ENCODE results near the gene MAD1L1. TPM values are rescaled to one million over a fixed set of nuclear protein-coding genes. Genes with fewer than 3 reads are reported as not detected.

The MAD1L1 gene
- total and polyA plus RNA-seq, 5 donors from 2014 or later: 225 to 380 (median 300) TPM

DNA sequence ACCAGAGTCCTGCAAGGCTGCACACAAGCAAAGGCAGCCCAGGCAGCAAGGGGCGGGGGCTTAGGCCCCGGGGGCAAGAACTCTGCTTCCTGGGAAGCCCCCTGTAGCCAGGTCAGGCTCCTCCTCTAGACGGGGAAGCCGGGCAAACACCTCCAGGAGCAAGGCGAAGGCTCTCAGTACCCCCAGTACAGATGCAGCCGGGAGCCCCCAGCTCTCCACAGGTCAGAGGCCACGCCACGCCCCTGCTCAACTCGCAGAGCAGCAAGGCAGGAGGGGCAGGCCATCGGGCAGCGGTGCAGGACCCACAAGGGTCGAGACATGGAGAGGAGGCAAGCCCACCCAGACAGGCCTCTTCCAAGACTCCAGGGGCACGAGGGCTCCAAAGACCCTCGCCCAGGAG is 108.8 kb downstream of the MAD1L1 start:
- peaks cover 9% of the 10 kb centered on the region for H3K36me3 Mint-ChIP-seq
- H3K4me1 Mint-ChIP-seq: peaks cover 6 to 19% (median 11%) of the 10 kb centered on the region in 4 donors
- no peaks in the 10 kb centered on the region for H3K27me3 Mint-ChIP-seq
- no peak overlapping the region for H3K27ac Mint-ChIP-seq
- DNase-seq: no peak
- peaks cover 19% of the 10 kb centered on the region for H3K4me1 ChIP-seq (ENCODE audit: control insufficient read depth, insufficient read depth, low read length, poor library complexity, severe bottlenecking)
- H3K36me3 ChIP-seq (ENCODE audit: control insufficient read depth, insufficient read depth, low read length): no peaks in the 10 kb centered on the region
- ATAC-seq (ENCODE audit: low read depth in 2 of 2): no peak
- no peak overlapping the region for H3K27ac ChIP-seq (ENCODE audit: insufficient read depth, low read length, poor library complexity, severe bottlenecking)
- no peak overlapping the region for H3K4me3 Mint-ChIP-seq
- no peaks in the 10 kb centered on the region for H3K9me3 Mint-ChIP-seq
- no peaks in the 10 kb centered on the region for H3K9me3 ChIP-seq (ENCODE audit: control insufficient read depth in 2 of 2, low read length in 2 of 2)
- no peaks in the 10 kb centered on the region for H3K27me3 ChIP-seq (ENCODE audit: control insufficient read depth, insufficient read depth, low read length)
- no peak overlapping the region for H3K4me3 ChIP-seq (ENCODE audit: low read depth, low read length)

DNA sequence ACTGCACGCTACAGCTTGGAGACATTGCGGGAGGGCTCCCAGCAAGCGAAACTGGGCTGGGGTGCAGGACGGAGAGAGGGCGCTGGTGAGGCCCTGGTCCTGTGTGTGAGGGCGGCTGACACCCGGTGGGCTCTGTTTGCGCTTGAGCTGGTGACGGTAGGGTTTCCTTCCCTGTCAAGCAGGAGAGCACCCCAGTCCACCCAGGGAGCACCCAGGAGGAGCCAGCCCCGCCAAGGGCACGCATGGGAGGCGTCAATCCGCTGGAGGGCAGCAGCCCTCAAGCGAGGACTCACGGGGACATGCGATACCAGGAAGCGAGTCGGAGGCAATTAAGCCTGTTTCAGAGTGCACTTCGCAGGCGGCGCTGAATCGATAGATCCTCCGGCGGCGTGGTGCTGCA is 109.4 kb downstream of the MAD1L1 start:
- H3K4me3 Mint-ChIP-seq: peak overlapping the region in 1 of 4 donors; percentile 27
- no peak overlapping the region for H3K27ac Mint-ChIP-seq

DNA sequence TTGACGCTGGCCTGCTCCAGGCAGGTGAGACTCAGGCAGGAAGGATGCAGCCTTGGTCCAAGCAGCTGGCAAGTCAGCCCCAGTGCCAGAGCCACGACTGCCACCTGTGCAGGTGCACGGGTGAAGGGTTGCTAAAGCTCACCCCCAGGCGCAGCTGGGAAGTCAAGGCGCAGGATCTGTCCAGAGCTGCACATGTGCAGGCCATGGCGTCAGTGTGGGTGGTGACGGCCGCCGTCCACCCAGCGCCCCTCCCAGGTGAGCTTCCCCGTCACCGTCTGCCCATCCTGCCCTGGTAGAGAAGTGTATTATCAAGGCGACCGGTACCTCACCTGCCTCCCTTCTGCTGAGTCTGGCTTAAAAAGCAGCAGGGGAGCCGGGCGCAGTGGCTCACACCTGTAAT is 110.1 kb downstream of the MAD1L1 start:
- H3K4me1 Mint-ChIP-seq: peaks cover 6 to 20% (median 15%) of the 10 kb centered on the region in 4 donors
- H3K27ac Mint-ChIP-seq: no peak overlapping the region
- peaks cover 19% of the 10 kb centered on the region for H3K4me1 ChIP-seq (ENCODE audit: control insufficient read depth, insufficient read depth, low read length, poor library complexity, severe bottlenecking)

More for the DNA sequence above, 109.4 kb downstream of the MAD1L1 start:
- peaks cover 19% of the 10 kb centered on the region for H3K4me1 ChIP-seq (ENCODE audit: control insufficient read depth, insufficient read depth, low read length, poor library complexity, severe bottlenecking)
- no peaks in the 10 kb centered on the region for H3K27me3 Mint-ChIP-seq
- H3K36me3 Mint-ChIP-seq: peaks cover 9% of the 10 kb centered on the region
- peaks cover 6 to 19% (median 11%) of the 10 kb centered on the region in 4 donors for H3K4me1 Mint-ChIP-seq
- H3K36me3 ChIP-seq (ENCODE audit: control insufficient read depth, insufficient read depth, low read length): no peaks in the 10 kb centered on the region
- ATAC-seq (ENCODE audit: low read depth in 2 of 2): no peak
- no peaks in the 10 kb centered on the region for H3K27me3 ChIP-seq (ENCODE audit: control insufficient read depth, insufficient read depth, low read length)
- H3K9me3 ChIP-seq (ENCODE audit: control insufficient read depth in 2 of 2, low read length in 2 of 2): no peaks in the 10 kb centered on the region
- no peak overlapping the region for H3K27ac ChIP-seq (ENCODE audit: insufficient read depth, low read length, poor library complexity, severe bottlenecking)
- H3K4me3 ChIP-seq (ENCODE audit: low read depth, low read length): no peak overlapping the region
- no peaks in the 10 kb centered on the region for H3K9me3 Mint-ChIP-seq
- DNase-seq: no peak

DNA sequence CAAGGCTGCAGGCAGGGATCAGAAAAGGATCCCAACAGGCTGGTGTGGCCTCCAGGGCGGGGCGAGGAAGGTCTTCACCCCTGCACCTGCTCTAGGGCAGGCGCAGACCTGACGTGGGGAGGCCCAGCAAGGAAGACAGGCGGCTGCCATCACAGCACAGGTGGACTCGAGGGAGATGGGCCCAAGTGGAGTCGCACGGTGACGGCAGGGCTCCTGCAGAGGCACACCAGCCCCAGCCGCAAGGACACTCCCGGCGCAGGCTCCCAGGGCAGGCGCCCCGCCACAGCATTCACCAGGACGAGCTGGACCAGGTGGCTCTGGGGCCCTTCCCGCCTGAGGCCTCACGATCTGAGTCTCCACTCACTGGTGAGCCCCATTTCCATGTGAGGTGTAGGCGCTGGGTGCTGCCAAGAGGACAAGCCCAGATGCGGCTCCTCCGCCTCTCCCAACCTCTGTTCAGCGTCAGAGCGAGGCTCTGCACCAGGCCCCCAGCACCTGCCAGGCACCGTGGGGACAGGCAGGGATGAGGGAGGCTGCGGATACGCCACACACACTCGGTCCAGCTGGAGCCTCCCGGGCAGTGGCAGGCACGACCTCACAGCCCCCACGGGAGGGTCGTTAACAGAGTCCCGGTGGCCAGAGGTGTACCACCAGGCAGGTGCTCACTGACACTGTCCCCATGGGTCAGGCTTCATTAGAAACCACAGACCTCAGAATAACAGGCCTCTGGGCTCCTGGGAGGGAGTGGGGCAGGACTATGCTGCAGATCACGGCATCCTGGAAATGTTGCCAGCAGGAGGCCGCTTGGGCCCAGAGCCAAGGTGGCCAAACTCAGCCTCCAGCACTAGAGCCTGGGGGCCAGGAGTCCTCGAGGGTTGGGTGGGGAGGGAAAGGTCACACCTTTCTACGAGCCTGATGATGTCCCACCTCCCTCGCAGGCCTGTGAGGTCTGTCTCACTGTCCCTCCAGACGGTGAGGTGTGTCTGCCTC is 111.6 kb downstream of the MAD1L1 start:
- H3K36me3 Mint-ChIP-seq: peaks cover 5% of the 10 kb centered on the region
- no peak for DNase-seq
- H3K9me3 Mint-ChIP-seq: no peaks in the 10 kb centered on the region
- no peaks in the 10 kb centered on the region for H3K36me3 ChIP-seq (ENCODE audit: control insufficient read depth, insufficient read depth, low read length)
- H3K27ac Mint-ChIP-seq: peak overlapping the region; percentile 91 to 97 (median 92)
- no peak for ATAC-seq (ENCODE audit: low read depth in 2 of 2)
- H3K27me3 ChIP-seq (ENCODE audit: control insufficient read depth, insufficient read depth, low read length): no peaks in the 10 kb centered on the region
- no peaks in the 10 kb centered on the region for H3K9me3 ChIP-seq (ENCODE audit: control insufficient read depth in 2 of 2, low read length in 2 of 2)
- peak overlapping the region; percentile 10 for H3K27ac ChIP-seq (ENCODE audit: insufficient read depth, low read length, poor library complexity, severe bottlenecking)
- peaks cover 19% of the 10 kb centered on the region for H3K4me1 ChIP-seq (ENCODE audit: control insufficient read depth, insufficient read depth, low read length, poor library complexity, severe bottlenecking)
- H3K4me1 Mint-ChIP-seq: peaks cover 6 to 24% (median 17%) of the 10 kb centered on the region in 4 donors
- no peak overlapping the region for H3K4me3 Mint-ChIP-seq
- no peaks in the 10 kb centered on the region for H3K27me3 Mint-ChIP-seq
- H3K4me3 ChIP-seq (ENCODE audit: low read depth, low read length): no peak overlapping the region

More for the DNA sequence above, 110.1 kb downstream of the MAD1L1 start:
- Histone ChIP-seq H3K9me3 (ENCODE audit: control insufficient read depth in 2 of 2, low read length in 2 of 2) (no peaks in the 10 kb centered on the region), H3K27me3 (ENCODE audit: control insufficient read depth, insufficient read depth, low read length) (no peaks in the 10 kb centered on the region), H3K4me3 (ENCODE audit: low read depth, low read length) (no peak overlapping the region), H3K27ac (ENCODE audit: insufficient read depth, low read length, poor library complexity, severe bottlenecking) (no peak overlapping the region), H3K36me3 (ENCODE audit: control insufficient read depth, insufficient read depth, low read length) (no peaks in the 10 kb centered on the region)
- no peak for ATAC-seq (ENCODE audit: low read depth in 2 of 2)
- H3K36me3 Mint-ChIP-seq: peaks cover 5% of the 10 kb centered on the region
- no peaks in the 10 kb centered on the region for H3K9me3 Mint-ChIP-seq
- no peaks in the 10 kb centered on the region for H3K27me3 Mint-ChIP-seq
- DNase-seq: no peak
- H3K4me3 Mint-ChIP-seq: no peak overlapping the region

DNA sequence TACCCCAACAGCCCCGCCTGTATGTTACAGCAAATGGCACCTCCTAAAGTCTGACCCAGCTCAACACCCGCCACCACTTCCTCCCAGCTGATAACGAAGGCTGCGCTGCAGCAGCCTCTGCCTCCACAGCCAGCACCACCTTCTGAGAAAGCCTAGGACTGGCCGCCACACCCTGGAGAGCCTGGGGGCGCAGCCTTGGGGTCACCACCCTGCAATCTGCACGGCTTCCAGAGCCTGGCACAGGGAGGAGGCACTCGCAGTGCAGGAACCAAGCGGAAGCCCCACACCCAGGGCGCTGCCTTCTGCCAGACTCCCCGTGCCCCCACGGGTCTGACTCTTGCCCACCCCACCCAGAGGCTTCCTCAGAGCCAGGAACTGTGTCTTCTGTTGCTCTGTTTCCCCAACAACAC is 112.5 kb downstream of the MAD1L1 start:
- Mint-ChIP-seq H3K36me3 (peaks cover 5% of the 10 kb centered on the region), H3K27me3 (no peaks in the 10 kb centered on the region), H3K4me1 (peaks cover 6 to 24% (median 17%) of the 10 kb centered on the region in 4 donors), H3K4me3 (peak overlapping the region; percentile 52 to 86 (median 70)), H3K9me3 (no peaks in the 10 kb centered on the region), H3K27ac (peak overlapping the region; percentile 91 to 97 (median 92))
- H3K4me3 ChIP-seq (ENCODE audit: low read depth, low read length): no peak overlapping the region
- H3K27ac ChIP-seq (ENCODE audit: insufficient read depth, low read length, poor library complexity, severe bottlenecking): peak overlapping the region; percentile 10
- DNase-seq: peak in 2 of 3 donors; percentile 60 to 89
- H3K27me3 ChIP-seq (ENCODE audit: control insufficient read depth, insufficient read depth, low read length): no peaks in the 10 kb centered on the region
- peaks cover 19% of the 10 kb centered on the region for H3K4me1 ChIP-seq (ENCODE audit: control insufficient read depth, insufficient read depth, low read length, poor library complexity, severe bottlenecking)
- no peaks in the 10 kb centered on the region for H3K9me3 ChIP-seq (ENCODE audit: control insufficient read depth in 2 of 2, low read length in 2 of 2)
- peak; percentile 90 to 92 for ATAC-seq (ENCODE audit: low read depth in 2 of 2)
- no peaks in the 10 kb centered on the region for H3K36me3 ChIP-seq (ENCODE audit: control insufficient read depth, insufficient read depth, low read length)

DNA sequence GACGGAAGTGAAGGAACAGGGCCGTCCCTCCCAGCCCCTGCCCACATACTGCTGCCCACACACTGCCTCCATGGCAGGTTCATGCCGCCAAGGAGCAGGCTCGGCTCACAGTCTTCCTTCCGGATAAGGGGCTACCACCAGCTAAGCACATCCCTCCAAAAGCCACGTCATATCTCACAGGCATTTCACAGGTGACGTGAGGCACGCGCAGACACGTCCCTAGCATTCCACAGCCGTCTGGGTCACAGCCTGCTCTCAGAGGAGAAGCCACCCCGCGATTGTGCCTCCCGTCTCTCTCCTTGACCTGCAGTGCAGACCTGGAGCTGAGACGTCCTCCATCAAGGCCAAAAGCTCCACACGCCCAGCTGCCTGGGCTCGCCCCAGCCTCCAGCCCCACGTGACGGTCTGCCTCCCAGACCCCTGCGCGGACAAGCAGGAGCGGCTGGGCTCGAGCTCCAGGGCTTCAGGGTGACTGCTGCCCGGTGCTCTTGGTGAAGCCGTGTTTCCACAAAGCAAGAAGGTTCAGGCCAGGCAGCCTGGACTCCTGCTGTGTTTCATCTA is 114.0 kb downstream of the MAD1L1 start:
- Histone ChIP-seq H3K27me3 (ENCODE audit: control insufficient read depth, insufficient read depth, low read length) (no peaks in the 10 kb centered on the region), H3K4me1 (ENCODE audit: control insufficient read depth, insufficient read depth, low read length, poor library complexity, severe bottlenecking) (peaks cover 19% of the 10 kb centered on the region), H3K36me3 (ENCODE audit: control insufficient read depth, insufficient read depth, low read length) (no peaks in the 10 kb centered on the region), H3K4me3 (ENCODE audit: low read depth, low read length) (no peak overlapping the region), H3K27ac (ENCODE audit: insufficient read depth, low read length, poor library complexity, severe bottlenecking) (no peak overlapping the region), H3K9me3 (ENCODE audit: control insufficient read depth in 2 of 2, low read length in 2 of 2) (no peaks in the 10 kb centered on the region)
- H3K4me3 Mint-ChIP-seq: no peak overlapping the region
- DNase-seq (no peak), ATAC-seq (ENCODE audit: low read depth in 2 of 2) (no peak)
- H3K36me3 Mint-ChIP-seq: peaks cover 5% of the 10 kb centered on the region
- H3K27me3 Mint-ChIP-seq: no peaks in the 10 kb centered on the region
- no peaks in the 10 kb centered on the region for H3K9me3 Mint-ChIP-seq
- peaks cover 6 to 24% (median 17%) of the 10 kb centered on the region in 4 donors for H3K4me1 Mint-ChIP-seq
- no peak overlapping the region for H3K27ac Mint-ChIP-seq

DNA sequence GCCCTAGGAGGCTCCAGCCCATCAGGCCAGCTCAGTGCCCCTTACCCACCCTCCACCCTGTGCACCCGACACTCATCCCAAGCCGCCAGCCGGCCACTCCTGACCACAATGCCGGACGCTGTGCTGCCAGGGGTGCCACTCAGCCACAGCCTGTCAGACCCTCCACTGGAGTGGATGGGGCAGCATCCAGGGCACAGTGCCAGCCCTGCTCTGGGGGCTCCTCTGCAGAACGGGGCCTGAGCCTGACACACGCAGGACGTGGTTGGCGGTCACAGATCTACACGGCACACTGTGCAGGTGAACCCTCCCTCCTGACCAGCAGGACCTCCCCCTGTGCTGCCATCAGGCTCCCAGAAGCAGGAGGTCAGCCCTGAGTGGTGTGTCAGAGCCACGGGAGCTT is 114.7 kb downstream of the MAD1L1 start:
- Mint-ChIP-seq H3K27me3 (no peaks in the 10 kb centered on the region), H3K4me3 (peak overlapping the region in 1 of 4 donors; percentile 52), H3K36me3 (peaks cover 5% of the 10 kb centered on the region), H3K27ac (no peak overlapping the region), H3K4me1 (peaks cover 6 to 24% (median 17%) of the 10 kb centered on the region in 4 donors), H3K9me3 (no peaks in the 10 kb centered on the region)
- DNase-seq (no peak), ATAC-seq (ENCODE audit: low read depth in 2 of 2) (no peak)
- H3K4me1 ChIP-seq (ENCODE audit: control insufficient read depth, insufficient read depth, low read length, poor library complexity, severe bottlenecking): peaks cover 19% of the 10 kb centered on the region
- no peak overlapping the region for H3K27ac ChIP-seq (ENCODE audit: insufficient read depth, low read length, poor library complexity, severe bottlenecking)
- no peak overlapping the region for H3K4me3 ChIP-seq (ENCODE audit: low read depth, low read length)
- no peaks in the 10 kb centered on the region for H3K36me3 ChIP-seq (ENCODE audit: control insufficient read depth, insufficient read depth, low read length)
- no peaks in the 10 kb centered on the region for H3K9me3 ChIP-seq (ENCODE audit: control insufficient read depth in 2 of 2, low read length in 2 of 2)
- H3K27me3 ChIP-seq (ENCODE audit: control insufficient read depth, insufficient read depth, low read length): no peaks in the 10 kb centered on the region
